Naive thymus-derived CD8-positive, alpha-beta T cell (primary cell): Measurements from ENCODE around the gene SMG5. TPM values are rescaled to one million over a fixed set of nuclear protein-coding genes. Genes with fewer than 3 reads are reported as not detected.
A peak's percentile ranks its signal among the peaks of the same experiment; 100 is the strongest.

Source experiments
- ATAC-seq, 2 donors: fragments of 150-1000 bp; cut with Tn5 transposase in 1 of 2; sonication (Bioruptor Pico), chemical (Tn5 transposase) in 1 of 2; 1 replicate in 1 of 2; 2 replicates in 1 of 2; pipeline ENCODE4 v1.10.0; 2021; ENCODE audit warnings: mild to moderate bottlenecking in 2 of 2, moderate library complexity in 2 of 2
- POLR2A ChIA-PET: fragments of 350-600 bp; sonication (Branson Sonifier 250); formaldehyde crosslinking; loops from one replicate; lab custom pipeline; 2021; ENCODE audit warnings: antibody characterized with exemption; lab: Charles Lee
- DNase-seq, 10 donors: peaks; one replicate each; pipeline versions ENCODE4 v3.0.0 to v3.0.0-alpha.2; 2020 to 2022
- H3K27ac Mint-ChIP-seq, 10 donors: one replicate each; pipeline ENCODE4 v1.8.0; 2020 to 2022; ENCODE audit warnings: mild to moderate bottlenecking in 10 of 10, mixed read lengths in 10 of 10, moderate library complexity in 4 of 10, inconsistent platforms in 1 of 10
- H3K27me3 Mint-ChIP-seq, 5 donors: one replicate each; pipeline ENCODE4 v1.8.0; 2021 to 2022; ENCODE audit warnings: mixed read lengths in 5 of 5
- H3K36me3 Mint-ChIP-seq, 3 donors: one replicate each; pipeline ENCODE4 v1.8.0; 2020 to 2022; ENCODE audit warnings: mixed read lengths in 3 of 3, mild to moderate bottlenecking in 2 of 3, inconsistent platforms in 1 of 3
- H3K4me1 Mint-ChIP-seq, 4 donors: one replicate each; pipeline ENCODE4 v1.8.0; 2021 to 2022; ENCODE audit warnings: mixed read lengths in 4 of 4
- H3K4me3 Mint-ChIP-seq, 10 donors: one replicate each; pipeline ENCODE4 v1.8.0; 2020 to 2022; ENCODE audit warnings: mild to moderate bottlenecking in 10 of 10, mixed read lengths in 10 of 10, moderate library complexity in 6 of 10, inconsistent platforms in 1 of 10
- H3K9me3 Mint-ChIP-seq, 9 donors: one replicate each; pipeline ENCODE4 v1.8.0; 2020 to 2022; ENCODE audit warnings: mixed read lengths in 9 of 9, mild to moderate bottlenecking in 3 of 9, inconsistent platforms in 1 of 9, moderate library complexity in 1 of 9
- polyA plus RNA-seq, 3 donors: library from polyadenylated mRNA; unstranded; fragments of 300-500 nt; fragmentation: Illumina TruSeq; gene quantifications; one replicate each; pipeline ENCODE4 v1.2.3, GENCODE V29; 2021
- total RNA-seq, 8 experiments: library from RNA in 2 of 8; stranded (reverse) in 2 of 8; gene quantifications; one replicate each; pipeline ENCODE4 v1.2.3 and lab custom pipeline; 2021 to 2026

SMG5 gene
- total and polyA plus RNA-seq, 5 experiments from 2014 or later: 9.5 to 68.9 (median 28.4) TPM

- no peak within 1 kb of the TSS for H3K4me3 Mint-ChIP-seq
- POLR2A ChIA-PET: no interaction called here
These were observed 40.7 kb downstream of the SMG5 start, which contains the start of gene BGLAP for GRCh38 chr1:156241926-156242325. Gene BGLAP (plus strand): TSS chr1:156242184. CDS start chr1:156242232, 48 bp downstream.

GRCh38 chr1:156241311-156241811, 41.3 kb downstream of the SMG5 start:
- Mint-ChIP-seq H3K4me1 (peaks cover 7 to 21% (median 17%) of the 10 kb centered on the region in 4 donors), H3K4me3 (no peak overlapping the region), H3K27me3 (no peaks in the 10 kb centered on the region), H3K27ac (peak overlapping the region in 2 of 10 donors; percentile 15 to 69), H3K9me3 (no peaks in the 10 kb centered on the region), H3K36me3 (peaks cover 4 to 41% (median 11%) of the 10 kb centered on the region in 3 donors)
- POLR2A ChIA-PET: no interaction called here
- DNase-seq: no peak
- no peak for ATAC-seq

More at GRCh38 chr1:156241926-156242325, 40.7 kb downstream of the SMG5 start, which contains the start of gene BGLAP:
- ATAC-seq: no peak
- no peaks in the 10 kb centered on the region for H3K9me3 Mint-ChIP-seq
- H3K4me1 Mint-ChIP-seq: peaks cover 7 to 22% (median 19%) of the 10 kb centered on the region in 4 donors
- H3K27ac Mint-ChIP-seq: peak within 1 kb of the TSS in 3 of 10 donors; percentile 15 to 77 (median 69)
- peaks cover 4 to 35% (median 11%) of the 10 kb centered on the region in 3 donors for H3K36me3 Mint-ChIP-seq
- DNase-seq: no peak
- no peaks in the 10 kb centered on the region for H3K27me3 Mint-ChIP-seq

- POLR2A ChIA-PET: no interaction called here
- Mint-ChIP-seq H3K27me3 (no peaks in the 10 kb centered on the region), H3K4me1 (peaks cover 0 to 3% (median under 1%) of the 10 kb centered on the region in 4 donors), H3K4me3 (no peak overlapping the region), H3K9me3 (no peaks in the 10 kb centered on the region), H3K27ac (no peak overlapping the region), H3K36me3 (peaks cover 4 to 67% (median 19%) of the 10 kb centered on the region in 3 donors)
- ATAC-seq (no peak), DNase-seq (no peak)
These were observed 44.4 kb downstream of the SMG5 start for GRCh38 chr1:156238248-156238647.

GRCh38 chr1:156236164-156236563, 46.5 kb downstream of the SMG5 start:
- Mint-ChIP-seq H3K4me3 (no peak overlapping the region), H3K36me3 (peaks cover 4 to 81% (median 19%) of the 10 kb centered on the region in 3 donors), H3K27ac (peak overlapping the region in 1 of 10 donors; percentile 9), H3K27me3 (no peaks in the 10 kb centered on the region), H3K9me3 (no peaks in the 10 kb centered on the region), H3K4me1 (peaks cover 0 to 3% (median under 1%) of the 10 kb centered on the region in 4 donors)
- POLR2A ChIA-PET: no interaction called here
- DNase-seq (no peak), ATAC-seq (no peak)

GRCh38 chr1:156233426-156234127, 49.0 kb downstream of the SMG5 start:
- ATAC-seq (no peak), DNase-seq (no peak)
- Mint-ChIP-seq H3K27me3 (no peaks in the 10 kb centered on the region), H3K4me3 (no peak overlapping the region), H3K9me3 (no peaks in the 10 kb centered on the region), H3K27ac (no peak overlapping the region), H3K36me3 (peaks cover 4 to 74% (median 25%) of the 10 kb centered on the region in 3 donors), H3K4me1 (peaks cover 0 to 5% (median under 1%) of the 10 kb centered on the region in 4 donors)
- POLR2A ChIA-PET: interaction anchor here (0.7 kb wide), 1 partner anchor 1890 kb away, joined by 4 read pairs; no protein-coding TSS in a partner anchor

DNA sequence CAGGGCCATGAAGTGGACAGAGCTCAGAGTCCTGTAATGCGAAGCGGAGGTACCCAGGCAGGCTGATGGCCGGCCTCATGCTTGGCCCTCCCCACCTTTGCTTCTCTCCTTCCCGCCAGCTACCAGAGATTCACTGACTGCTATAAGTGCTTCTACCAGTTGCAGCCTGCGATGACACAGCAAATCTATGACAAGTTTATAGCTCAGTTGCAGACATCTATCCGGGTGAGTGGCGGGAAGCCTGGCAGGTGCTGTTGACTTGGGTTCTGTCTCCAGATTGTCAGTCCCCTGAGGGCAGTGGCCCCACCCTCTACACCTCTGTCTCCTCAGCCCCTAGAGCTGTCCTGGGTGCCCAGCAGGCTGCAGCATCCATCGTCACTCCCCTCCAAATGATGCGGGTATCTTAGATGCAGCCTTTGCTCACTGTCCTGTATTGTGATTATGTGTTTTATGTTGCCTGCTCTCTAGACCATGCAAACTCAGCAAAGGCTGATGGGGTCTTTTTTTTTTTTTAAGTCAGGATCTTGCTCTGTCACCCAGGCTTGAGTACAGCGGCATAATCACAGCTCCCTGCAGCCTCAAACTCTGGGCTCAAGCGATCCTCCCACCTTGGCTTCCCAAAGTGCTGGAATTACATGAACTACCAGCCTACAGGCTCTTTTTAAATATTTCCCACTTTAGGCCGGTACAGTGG, 50.3 kb downstream of the SMG5 start:
- no peak overlapping the region for H3K4me3 Mint-ChIP-seq
- H3K36me3 Mint-ChIP-seq: peaks cover 4 to 74% (median 17%) of the 10 kb centered on the region in 3 donors
- no peak for DNase-seq
- no peak for ATAC-seq
- no peaks in the 10 kb centered on the region for H3K27me3 Mint-ChIP-seq
- no peaks in the 10 kb centered on the region for H3K9me3 Mint-ChIP-seq
- peak overlapping the region in 1 of 10 donors; percentile 28 for H3K27ac Mint-ChIP-seq
- POLR2A ChIA-PET: interaction anchor here (0.8 kb wide), 1 partner anchor 34 kb away, joined by 3 read pairs; no protein-coding TSS in a partner anchor
- peaks cover 0 to 5% (median under 1%) of the 10 kb centered on the region in 4 donors for H3K4me1 Mint-ChIP-seq

GRCh38 chr1:156230473-156230837, 52.2 kb downstream of the SMG5 start:
- DNase-seq (no peak), ATAC-seq (no peak)
- Mint-ChIP-seq H3K4me1 (peaks cover under 1 to 9% (median 4%) of the 10 kb centered on the region in 4 donors), H3K4me3 (no peak overlapping the region), H3K27me3 (no peaks in the 10 kb centered on the region), H3K9me3 (no peaks in the 10 kb centered on the region), H3K27ac (peak overlapping the region in 3 of 10 donors; percentile 20 to 61 (median 53)), H3K36me3 (peaks cover 0 to 68% (median 15%) of the 10 kb centered on the region in 3 donors)
- POLR2A ChIA-PET: no interaction called here

DNA sequence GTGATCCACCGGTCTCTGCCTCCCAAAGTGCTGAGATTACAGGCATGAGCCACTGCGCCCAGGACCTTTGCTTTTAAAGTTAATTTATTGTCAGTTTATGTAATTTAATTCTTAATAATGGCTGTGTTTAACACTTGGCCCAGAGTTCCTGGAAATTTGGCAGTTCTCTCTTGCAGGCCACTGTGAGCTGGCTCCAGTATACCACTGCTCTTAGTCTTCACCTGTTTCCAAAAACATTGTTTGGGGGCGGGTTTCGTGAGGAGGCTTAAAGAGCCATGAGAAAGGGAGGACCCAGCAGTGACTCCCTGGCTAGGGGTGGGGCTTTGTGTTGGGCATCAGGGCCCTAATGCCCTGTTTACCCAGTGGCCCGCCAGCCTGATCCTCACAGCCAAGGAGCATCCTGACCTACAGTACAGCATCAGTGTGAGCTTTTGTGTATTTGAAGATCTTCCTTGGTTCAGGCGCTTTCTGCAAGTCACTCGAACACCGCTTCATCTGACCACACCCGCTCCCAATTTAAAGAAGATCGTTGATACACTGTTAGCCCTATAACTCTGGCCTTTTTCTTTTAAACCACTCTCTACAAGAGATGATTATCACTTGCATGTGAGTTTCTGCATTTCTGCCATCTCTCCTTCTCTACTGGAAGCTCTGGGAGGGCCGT, 52.7 kb downstream of the SMG5 start:
- peaks cover 0 to 68% (median 15%) of the 10 kb centered on the region in 3 donors for H3K36me3 Mint-ChIP-seq
- no peak overlapping the region for H3K4me3 Mint-ChIP-seq
- no peaks in the 10 kb centered on the region for H3K9me3 Mint-ChIP-seq

DNA sequence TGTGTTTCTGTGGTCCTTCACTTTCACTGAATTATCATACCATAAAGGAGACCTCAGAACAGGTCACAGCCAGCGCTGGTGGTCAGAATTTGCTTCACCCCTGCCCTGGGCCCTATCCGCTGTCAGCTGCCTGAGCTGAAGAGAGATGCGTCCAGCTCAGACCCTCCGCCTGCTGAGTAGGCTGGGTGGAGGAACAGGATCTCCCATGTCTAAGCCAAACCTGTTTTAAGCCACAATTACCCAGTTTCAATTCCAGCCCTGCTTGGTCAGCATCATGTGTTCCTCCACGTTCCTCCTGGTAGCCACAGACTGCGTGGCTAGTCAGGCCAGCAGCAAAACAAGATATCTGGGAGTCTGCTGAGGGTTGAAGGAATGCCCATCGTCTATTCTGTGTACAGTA, 54.1 kb downstream of the SMG5 start:
- Mint-ChIP-seq H3K9me3 (no peaks in the 10 kb centered on the region), H3K27me3 (no peaks in the 10 kb centered on the region), H3K36me3 (peaks cover 3 to 63% (median 11%) of the 10 kb centered on the region in 3 donors), H3K4me3 (no peak overlapping the region), H3K27ac (peak overlapping the region in 1 of 10 donors; percentile 65), H3K4me1 (peaks cover 5 to 11% (median 8%) of the 10 kb centered on the region in 4 donors)
- POLR2A ChIA-PET: interaction anchor here (0.7 kb wide), 1 partner anchor 136 kb away, joined by 3 read pairs; no protein-coding TSS in a partner anchor
- DNase-seq (no peak), ATAC-seq (no peak)

More for the DNA sequence above, 52.7 kb downstream of the SMG5 start:
- Mint-ChIP-seq H3K4me1 (peaks cover 3 to 11% (median 8%) of the 10 kb centered on the region in 4 donors), H3K27me3 (no peaks in the 10 kb centered on the region), H3K27ac (peak overlapping the region in 2 of 10 donors; percentile 53 to 61)
- POLR2A ChIA-PET: no interaction called here
- ATAC-seq (no peak), DNase-seq (no peak)

GRCh38 chr1:156226782-156227181, 55.8 kb downstream of the SMG5 start:
- H3K27me3 Mint-ChIP-seq: no peaks in the 10 kb centered on the region
- DNase-seq (no peak), ATAC-seq (no peak)
- peaks cover 11 to 20% (median 17%) of the 10 kb centered on the region in 4 donors for H3K4me1 Mint-ChIP-seq
- H3K9me3 Mint-ChIP-seq: no peaks in the 10 kb centered on the region
- POLR2A ChIA-PET: interaction anchor here (2.6 kb wide), 1 partner anchor 13 kb away, joined by 14 read pairs; the partner anchor contains the start of gene PMF1
- peak overlapping the region in 3 of 10 donors; percentile 23 to 49 (median 43) for H3K27ac Mint-ChIP-seq
- peaks cover 5 to 67% (median 19%) of the 10 kb centered on the region in 3 donors for H3K36me3 Mint-ChIP-seq
- no peak overlapping the region for H3K4me3 Mint-ChIP-seq

GRCh38 chr1:156226116-156226538, 56.5 kb downstream of the SMG5 start:
- Mint-ChIP-seq H3K27me3 (no peaks in the 10 kb centered on the region), H3K9me3 (no peaks in the 10 kb centered on the region), H3K27ac (peak overlapping the region in 1 of 10 donors; percentile 23), H3K36me3 (peaks cover 8 to 70% (median 22%) of the 10 kb centered on the region in 3 donors), H3K4me3 (peak overlapping the region in 1 of 10 donors; percentile 29), H3K4me1 (peaks cover 17 to 23% (median 20%) of the 10 kb centered on the region in 4 donors)
- DNase-seq (no peak), ATAC-seq (no peak)
- POLR2A ChIA-PET: interaction anchor here (1.7 to 2.6 kb wide), 2 partner anchors 13 to 33 kb away, joined by 11 to 14 read pairs; partner anchors contain the start of gene PMF1

DNA sequence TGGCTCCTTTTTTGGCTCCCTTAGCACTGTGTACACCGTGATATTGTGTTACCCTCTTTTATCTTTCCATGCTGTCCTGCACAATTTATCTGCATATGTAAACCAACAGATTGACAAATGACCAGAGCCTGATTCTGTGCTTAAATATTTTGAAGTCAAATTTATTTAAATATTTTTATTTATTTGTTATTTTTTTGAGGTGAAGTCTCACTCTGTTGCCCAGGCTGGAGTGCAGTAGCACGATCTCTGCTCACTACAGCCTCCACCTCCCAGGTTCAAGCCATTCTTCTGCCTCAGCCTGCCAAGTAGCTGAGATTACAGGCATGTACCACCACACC, 57.0 kb downstream of the SMG5 start:
- DNase-seq: no peak
- POLR2A ChIA-PET: interaction anchor here (0.7 to 2.6 kb wide), 4 partner anchors 12 to 80 kb away, joined by 3 to 14 read pairs (median 10); partner anchors contain the start of gene PMF1
- no peaks in the 10 kb centered on the region for H3K27me3 Mint-ChIP-seq
- H3K27ac Mint-ChIP-seq: peak overlapping the region in 8 of 10 donors; percentile 1 to 80 (median 42)
- no peak overlapping the region for H3K4me3 Mint-ChIP-seq
- H3K36me3 Mint-ChIP-seq: peaks cover 11 to 73% (median 25%) of the 10 kb centered on the region in 3 donors
- no peak for ATAC-seq
- H3K4me1 Mint-ChIP-seq: peaks cover 20 to 26% (median 23%) of the 10 kb centered on the region in 4 donors
- no peaks in the 10 kb centered on the region for H3K9me3 Mint-ChIP-seq
